ENCODE results near the gene GTF2H4. TPM values are rescaled to one million over a fixed set of nuclear protein-coding genes. Genes with fewer than 3 reads are reported as not detected.

Gene GTF2H4
- total and polyA plus RNA-seq, 2 experiments from 2014 or later, result 20.7 to 25.8 TPM

DNA sequence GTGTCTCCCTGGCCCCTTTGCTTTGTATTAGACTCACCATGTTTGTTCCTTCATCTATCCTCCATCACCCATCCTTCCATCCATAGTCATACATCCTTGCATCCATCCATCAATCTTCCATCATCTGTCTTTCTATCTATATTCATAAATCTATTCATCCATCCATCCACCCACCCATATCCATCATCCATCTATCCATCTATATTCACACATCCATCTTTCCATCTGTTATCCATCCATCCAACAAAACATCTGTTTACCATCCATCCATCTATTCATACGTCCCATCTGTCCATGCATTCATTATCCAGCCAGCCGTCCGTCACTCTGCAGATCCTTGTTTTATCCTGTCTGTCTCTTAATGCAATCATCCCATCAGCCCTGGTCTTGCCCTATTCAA, 13.1 kb upstream of the GTF2H4 start:
- TF ChIP-seq, protein P1, sequence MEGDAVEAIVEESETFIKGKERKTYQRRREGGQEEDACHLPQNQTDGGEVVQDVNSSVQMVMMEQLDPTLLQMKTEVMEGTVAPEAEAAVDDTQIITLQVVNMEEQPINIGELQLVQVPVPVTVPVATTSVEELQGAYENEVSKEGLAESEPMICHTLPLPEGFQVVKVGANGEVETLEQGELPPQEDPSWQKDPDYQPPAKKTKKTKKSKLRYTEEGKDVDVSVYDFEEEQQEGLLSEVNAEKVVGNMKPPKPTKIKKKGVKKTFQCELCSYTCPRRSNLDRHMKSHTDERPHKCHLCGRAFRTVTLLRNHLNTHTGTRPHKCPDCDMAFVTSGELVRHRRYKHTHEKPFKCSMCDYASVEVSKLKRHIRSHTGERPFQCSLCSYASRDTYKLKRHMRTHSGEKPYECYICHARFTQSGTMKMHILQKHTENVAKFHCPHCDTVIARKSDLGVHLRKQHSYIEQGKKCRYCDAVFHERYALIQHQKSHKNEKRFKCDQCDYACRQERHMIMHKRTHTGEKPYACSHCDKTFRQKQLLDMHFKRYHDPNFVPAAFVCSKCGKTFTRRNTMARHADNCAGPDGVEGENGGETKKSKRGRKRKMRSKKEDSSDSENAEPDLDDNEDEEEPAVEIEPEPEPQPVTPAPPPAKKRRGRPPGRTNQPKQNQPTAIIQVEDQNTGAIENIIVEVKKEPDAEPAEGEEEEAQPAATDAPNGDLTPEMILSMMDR (IDR thresholded peaks at IDR 0.05; ENCODE audit: low read depth, low read length), result no peak
- no peak overlapping the region for H3K27ac ChIP-seq
- H3K27me3 ChIP-seq, result no peaks in the 10 kb centered on the region
- no peak overlapping the region for H3K4me3 ChIP-seq
- no peak for DNase-seq (ENCODE audit: low read depth in 1 of 2, low spot score in 1 of 2)
- peaks cover 32% of the 10 kb centered on the region for H3K36me3 ChIP-seq
- H3K9me3 ChIP-seq (ENCODE audit: low read depth), result no peaks in the 10 kb centered on the region
- H3K4me1 ChIP-seq (ENCODE audit: low read depth), result no peaks in the 10 kb centered on the region

DNA sequence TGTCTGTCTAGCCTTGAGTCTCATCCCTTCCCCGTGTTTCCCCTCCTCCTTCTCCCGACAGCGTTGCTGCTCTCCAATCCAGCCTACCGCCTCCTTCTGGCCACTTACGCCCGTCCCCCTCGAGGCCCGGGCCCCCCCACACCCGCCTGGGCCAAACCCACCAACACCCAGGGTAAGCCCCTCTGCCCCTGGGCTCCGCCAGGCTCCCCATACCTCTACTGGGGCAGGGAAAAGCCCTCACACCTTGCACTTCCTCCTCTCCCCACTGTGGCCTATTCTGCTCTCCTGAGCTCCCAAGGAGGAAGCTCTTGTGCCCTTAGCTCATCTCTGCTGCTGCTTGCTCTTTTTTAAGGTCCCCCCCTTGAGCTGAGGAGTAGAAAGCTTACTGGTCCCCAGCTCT, 12.7 kb upstream of the GTF2H4 start:
- TF ChIP-seq, protein P1 (IDR thresholded peaks at IDR 0.05; ENCODE audit: low read depth, low read length), result no peak

DNA sequence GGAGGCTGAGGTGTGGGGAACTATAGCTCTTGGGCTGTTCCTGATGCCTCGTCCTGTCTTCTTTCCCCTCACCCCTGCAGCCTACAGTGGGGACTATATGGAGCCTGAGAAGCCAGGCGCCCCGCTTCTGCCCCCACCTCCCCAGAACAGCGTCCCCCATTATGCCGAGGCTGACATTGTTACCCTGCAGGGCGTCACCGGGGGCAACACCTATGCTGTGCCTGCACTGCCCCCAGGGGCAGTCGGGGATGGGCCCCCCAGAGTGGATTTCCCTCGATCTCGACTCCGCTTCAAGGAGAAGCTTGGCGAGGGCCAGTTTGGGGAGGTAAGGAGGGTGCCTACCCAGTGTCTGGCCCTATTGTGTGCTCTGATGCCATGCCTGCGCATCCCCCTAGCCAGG, 11.5 kb upstream of the GTF2H4 start:
- Histone ChIP-seq H3K4me1 (ENCODE audit: low read depth) (no peaks in the 10 kb centered on the region), H3K4me3 (no peak overlapping the region), H3K9me3 (ENCODE audit: low read depth) (no peaks in the 10 kb centered on the region), H3K36me3 (peaks cover 31% of the 10 kb centered on the region), H3K27ac (no peak overlapping the region), H3K27me3 (no peaks in the 10 kb centered on the region)
- TF ChIP-seq, protein P1 (IDR thresholded peaks at IDR 0.05; ENCODE audit: low read depth, low read length), result no peak
- DNase-seq (ENCODE audit: low read depth in 1 of 2, low spot score in 1 of 2), result no peak

More for the DNA sequence above, 12.7 kb upstream of the GTF2H4 start:
- H3K27me3 ChIP-seq, result no peaks in the 10 kb centered on the region
- H3K36me3 ChIP-seq, result peaks cover 31% of the 10 kb centered on the region
- H3K4me3 ChIP-seq, result no peak overlapping the region
- H3K9me3 ChIP-seq (ENCODE audit: low read depth), result no peaks in the 10 kb centered on the region
- no peak for DNase-seq (ENCODE audit: low read depth in 1 of 2, low spot score in 1 of 2)
- H3K27ac ChIP-seq, result no peak overlapping the region
- no peaks in the 10 kb centered on the region for H3K4me1 ChIP-seq (ENCODE audit: low read depth)

DNA sequence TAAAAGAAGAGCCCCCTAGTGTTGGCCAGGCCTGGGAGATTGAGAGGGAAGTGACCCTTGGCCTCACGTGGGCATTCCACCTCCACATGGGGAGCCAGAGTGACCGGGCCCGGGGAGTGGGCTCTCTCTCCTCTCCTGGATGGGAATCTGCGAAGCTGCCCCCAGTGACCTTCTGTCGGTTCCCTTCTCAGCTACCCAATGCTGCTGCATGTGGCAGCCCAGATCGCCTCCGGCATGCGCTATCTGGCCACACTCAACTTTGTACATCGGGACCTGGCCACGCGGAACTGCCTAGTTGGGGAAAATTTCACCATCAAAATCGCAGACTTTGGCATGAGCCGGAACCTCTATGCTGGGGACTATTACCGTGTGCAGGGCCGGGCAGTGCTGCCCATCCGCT, 10.1 kb upstream of the GTF2H4 start:
- TF ChIP-seq, protein P1 (IDR thresholded peaks at IDR 0.05; ENCODE audit: low read depth, low read length), result no peak
- H3K36me3 ChIP-seq, result peaks cover 29% of the 10 kb centered on the region
- no peak for DNase-seq (ENCODE audit: low read depth in 1 of 2, low spot score in 1 of 2)

DNA sequence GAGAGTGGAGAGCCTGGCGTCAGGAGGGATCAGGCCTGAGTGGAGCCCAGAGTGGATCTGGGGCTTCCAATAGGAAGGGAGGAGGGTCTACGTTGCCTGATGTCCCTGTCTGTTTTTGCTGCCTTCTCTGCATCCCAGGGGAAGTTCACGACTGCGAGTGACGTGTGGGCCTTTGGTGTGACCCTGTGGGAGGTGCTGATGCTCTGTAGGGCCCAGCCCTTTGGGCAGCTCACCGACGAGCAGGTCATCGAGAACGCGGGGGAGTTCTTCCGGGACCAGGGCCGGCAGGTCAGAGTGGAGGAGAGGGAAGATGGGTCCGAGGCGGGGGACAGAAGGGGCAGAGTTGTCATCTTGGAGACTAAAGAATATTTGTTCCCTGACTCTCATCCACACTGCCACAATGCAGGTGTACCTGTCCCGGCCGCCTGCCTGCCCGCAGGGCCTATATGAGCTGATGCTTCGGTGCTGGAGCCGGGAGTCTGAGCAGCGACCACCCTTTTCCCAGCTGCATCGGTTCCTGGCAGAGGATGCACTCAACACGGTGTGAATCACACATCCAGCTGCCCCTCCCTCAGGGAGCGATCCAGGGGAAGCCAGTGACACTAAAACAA, 9.2 kb upstream of the GTF2H4 start:
- no peak overlapping the region for H3K27ac ChIP-seq
- TF ChIP-seq, protein P1 (IDR thresholded peaks at IDR 0.05; ENCODE audit: low read depth, low read length), result no peak
- H3K4me1 ChIP-seq (ENCODE audit: low read depth), result no peaks in the 10 kb centered on the region
- no peak overlapping the region for H3K4me3 ChIP-seq
- H3K36me3 ChIP-seq, result peaks cover 21% of the 10 kb centered on the region
- no peak for DNase-seq (ENCODE audit: low read depth in 1 of 2, low spot score in 1 of 2)
- no peaks in the 10 kb centered on the region for H3K27me3 ChIP-seq
- no peaks in the 10 kb centered on the region for H3K9me3 ChIP-seq (ENCODE audit: low read depth)

More for the DNA sequence above, 10.1 kb upstream of the GTF2H4 start:
- Histone ChIP-seq H3K4me1 (ENCODE audit: low read depth) (no peaks in the 10 kb centered on the region), H3K9me3 (ENCODE audit: low read depth) (no peaks in the 10 kb centered on the region), H3K27ac (no peak overlapping the region), H3K4me3 (no peak overlapping the region), H3K27me3 (no peaks in the 10 kb centered on the region)

Data from cardiac muscle cell (in vitro differentiated cells and primary cell).